DOHH2 (cell line): ENCODE measurements around the gene TAAR5.
"Not testable (repeated sequence)": the region's sequence is repeated elsewhere in the genome, so short reads cannot be mapped to it uniquely, and the experiment has no call there.

Experiments used
- EZH2phosphoT487 ChIP-seq: fragments of 200-600 bp; sonication (generic); IDR thresholded peaks from 2 replicates; pipeline ENCODE4 v1.6.1; 2017; ENCODE audit warnings: borderline replicate concordance, mild to moderate bottlenecking, antibody characterized with exemption, low read length, moderate library complexity, mixed read lengths
- TF ChIP-seq, protein P1 (sequence below): fragments of 200-600 bp; sonication (generic); IDR thresholded peaks from one replicate; pipeline ENCODE4 v1.5.1; 2014; ENCODE audit warnings: antibody characterized with exemption, mild to moderate bottlenecking, low read depth, low read length; ENCODE audit not compliant: poor library complexity, severe bottlenecking

GRCh38 chr6:132635906-132636305 is 46.4 kb upstream of the TAAR5 start:
- TF ChIP-seq, protein P1, sequence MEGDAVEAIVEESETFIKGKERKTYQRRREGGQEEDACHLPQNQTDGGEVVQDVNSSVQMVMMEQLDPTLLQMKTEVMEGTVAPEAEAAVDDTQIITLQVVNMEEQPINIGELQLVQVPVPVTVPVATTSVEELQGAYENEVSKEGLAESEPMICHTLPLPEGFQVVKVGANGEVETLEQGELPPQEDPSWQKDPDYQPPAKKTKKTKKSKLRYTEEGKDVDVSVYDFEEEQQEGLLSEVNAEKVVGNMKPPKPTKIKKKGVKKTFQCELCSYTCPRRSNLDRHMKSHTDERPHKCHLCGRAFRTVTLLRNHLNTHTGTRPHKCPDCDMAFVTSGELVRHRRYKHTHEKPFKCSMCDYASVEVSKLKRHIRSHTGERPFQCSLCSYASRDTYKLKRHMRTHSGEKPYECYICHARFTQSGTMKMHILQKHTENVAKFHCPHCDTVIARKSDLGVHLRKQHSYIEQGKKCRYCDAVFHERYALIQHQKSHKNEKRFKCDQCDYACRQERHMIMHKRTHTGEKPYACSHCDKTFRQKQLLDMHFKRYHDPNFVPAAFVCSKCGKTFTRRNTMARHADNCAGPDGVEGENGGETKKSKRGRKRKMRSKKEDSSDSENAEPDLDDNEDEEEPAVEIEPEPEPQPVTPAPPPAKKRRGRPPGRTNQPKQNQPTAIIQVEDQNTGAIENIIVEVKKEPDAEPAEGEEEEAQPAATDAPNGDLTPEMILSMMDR: not testable (repeated sequence)
- TF ChIP-seq EZH2phosphoT487: not testable (repeated sequence)
